Smooth muscle cell (in vitro differentiated cells): ENCODE results near the gene CST7. TPM values are rescaled to one million over a fixed set of nuclear protein-coding genes. Genes with fewer than 3 reads are reported as not detected.

Experiments used
- DNase-seq: peaks from one replicate; lab custom pipeline; 2025; ENCODE audit not compliant: unreplicated experiment; lab: John Stamatoyannopoulos, UW
- H2AFZ ChIP-seq: fragments of 200-600 bp; sonication (generic); 2 replicates; pipeline ENCODE4 v1.6.0; 2016; ENCODE audit warnings: antibody characterized with exemption, low read depth, mild to moderate bottlenecking
- H3F3A ChIP-seq: fragments of 200-600 bp; sonication (generic); 2 replicates; pipeline ENCODE4 v1.6.0; 2017; ENCODE audit warnings: antibody characterized with exemption, low read depth
- H3K27ac ChIP-seq: fragments of 200-600 bp; sonication (generic); 2 replicates; pipeline ENCODE4 v1.5.1; 2016; ENCODE audit warnings: low read depth, mild to moderate bottlenecking
- H3K27me3 ChIP-seq: fragments of 200-600 bp; sonication (generic); 2 replicates; pipeline ENCODE4 v1.6.1; 2016; ENCODE audit warnings: low read depth, mild to moderate bottlenecking
- H3K36me3 ChIP-seq: fragments of 200-600 bp; sonication (generic); 2 replicates; pipeline ENCODE4 v1.5.1; 2016; ENCODE audit warnings: low read depth
- H3K4me1 ChIP-seq: fragments of 200-600 bp; sonication (generic); 2 replicates; pipeline ENCODE4 v1.5.1; 2016; ENCODE audit warnings: low read depth
- H3K4me2 ChIP-seq: fragments of 200-600 bp; sonication (generic); 2 replicates; pipeline ENCODE4 v1.6.0; 2016; ENCODE audit warnings: mild to moderate bottlenecking
- H3K4me3 ChIP-seq: fragments of 200-600 bp; sonication (generic); 2 replicates; pipeline ENCODE4 v1.5.1; 2016; ENCODE audit warnings: mild to moderate bottlenecking
- H3K79me2 ChIP-seq: fragments of 200-600 bp; sonication (generic); 2 replicates; pipeline ENCODE4 v1.6.0; 2016; ENCODE audit warnings: low read depth, mild to moderate bottlenecking
- H3K9ac ChIP-seq: fragments of 200-600 bp; sonication (generic); 2 replicates; pipeline ENCODE4 v1.6.0; 2016; ENCODE audit warnings: low read depth
- H3K9me3 ChIP-seq: fragments of 200-600 bp; sonication (generic); replicated peaks from 2 replicates; pipeline ENCODE4 v1.5.1; 2016; ENCODE audit warnings: low read depth
- H4K20me1 ChIP-seq: fragments of 200-600 bp; sonication (generic); 2 replicates; pipeline ENCODE4 v1.6.0; 2016; ENCODE audit warnings: low read depth
- CTCF ChIP-seq: fragments of 200-600 bp; sonication (generic); IDR thresholded peaks from 2 replicates; pipeline ENCODE4 v1.5.1; 2017; ENCODE audit warnings: borderline replicate concordance, mild to moderate bottlenecking, antibody characterized with exemption; ENCODE audit not compliant: insufficient read depth, poor library complexity, severe bottlenecking
- WGBS: methylation state at CpG from one replicate; pipeline ENCODE4 v1.1.7; 2016; ENCODE audit warnings: low lambda C conversion rate; 5-methylcytosine and 5-hydroxymethylcytosine counted together
- polyA plus RNA-seq: library from polyadenylated mRNA; unstranded; fragments of >200 nt; fragmentation: Nextera tagmentation; extraction: Ambion mirVana; gene quantifications from 2 replicates; pipeline ENCODE4 v1.2.1, GENCODE V29; 2016
- total RNA-seq: library from RNA; depleted of rRNA; stranded (reverse); fragments of >200 nt; gene quantifications from 2 replicates; pipeline ENCODE4 v1.2.3, GENCODE V29; 2014

Gene CST7
- total and polyA plus RNA-seq, 2 experiments from 2014 or later: 1.8 TPM; not detected in 1

GRCh38 chr20:24963672-24964505, 14.8 kb downstream of the CST7 start:
- Histone ChIP-seq H3K36me3 (no peaks in the 10 kb centered on the region), H3K4me3 (no peak overlapping the region), H3K9ac (no peak overlapping the region), H3K27ac (no peak overlapping the region), H4K20me1 (no peaks in the 10 kb centered on the region), H3F3A (no peaks in the 10 kb centered on the region), H3K4me1 (no peaks in the 10 kb centered on the region), H3K79me2 (no peaks in the 10 kb centered on the region), H3K4me2 (no peak overlapping the region), H3K27me3 (no peaks in the 10 kb centered on the region), H3K9me3 (no peaks in the 10 kb centered on the region), H2AFZ (no peak overlapping the region)
- WGBS: 98% methylated on average over 21 of the region's 21 CpGs
- DNase-seq: no peak
- TF ChIP-seq CTCF: no peak

- Histone ChIP-seq H3K79me2 (no peaks in the 10 kb centered on the region), H2AFZ (no peak overlapping the region), H3K9me3 (no peaks in the 10 kb centered on the region), H3K4me2 (no peak overlapping the region), H3K27ac (no peak overlapping the region), H3K27me3 (no peaks in the 10 kb centered on the region), H3F3A (no peaks in the 10 kb centered on the region), H3K9ac (no peak overlapping the region), H3K36me3 (no peaks in the 10 kb centered on the region), H3K4me3 (no peak overlapping the region), H4K20me1 (no peaks in the 10 kb centered on the region), H3K4me1 (no peaks in the 10 kb centered on the region)
- WGBS: 97% methylated on average over 9 of the region's 9 CpGs
- TF ChIP-seq CTCF: no peak
- no peak for DNase-seq
These were observed 15.4 kb downstream of the CST7 start for GRCh38 chr20:24964506-24964840.

GRCh38 chr20:24965065-24965919, 16.2 kb downstream of the CST7 start:
- Histone ChIP-seq H2AFZ (no peak overlapping the region), H3F3A (no peaks in the 10 kb centered on the region), H3K27me3 (no peaks in the 10 kb centered on the region), H4K20me1 (no peaks in the 10 kb centered on the region), H3K9me3 (no peaks in the 10 kb centered on the region), H3K9ac (no peak overlapping the region), H3K4me1 (no peaks in the 10 kb centered on the region), H3K27ac (no peak overlapping the region), H3K36me3 (no peaks in the 10 kb centered on the region), H3K4me2 (no peak overlapping the region), H3K4me3 (no peak overlapping the region), H3K79me2 (no peaks in the 10 kb centered on the region)
- WGBS: 96% methylated on average over 7 of the region's 7 CpGs
- no peak for TF ChIP-seq CTCF
- no peak for DNase-seq
